CD4-positive, CD25-positive, alpha-beta regulatory T cell (primary cell): Measurements from ENCODE around the gene CFAP299. TPM values are rescaled to one million over a fixed set of nuclear protein-coding genes. Genes with fewer than 3 reads are reported as not detected.

Source experiments
- ATAC-seq, 2 donors: fragments of 150-1000 bp; cut with Tn5 transposase; one replicate each; pipeline ENCODE4 v1.10.0; 2021; ENCODE audit warnings: low read depth in 2 of 2, moderate number of reproducible peaks in 2 of 2, moderate library complexity in 1 of 2
- DNase-seq, 3 donors: peaks; one replicate each; pipeline versions ENCODE4 v3.0.0 to v3.0.0-alpha.2; 2012 to 2022; ENCODE audit warnings: mixed read lengths in 1 of 3
- H3K27ac ChIP-seq: one replicate; pipeline ENCODE4 v1.7.0; 2013; ENCODE audit warnings: mild to moderate bottlenecking, low read length; ENCODE audit not compliant: insufficient read depth, poor library complexity, severe bottlenecking
- H3K27me3 ChIP-seq: one replicate; pipeline ENCODE4 v1.7.0; 2013; ENCODE audit warnings: low read length; ENCODE audit not compliant: control insufficient read depth, insufficient read depth
- H3K36me3 ChIP-seq: one replicate; pipeline ENCODE4 v1.7.0; 2013; ENCODE audit warnings: mild to moderate bottlenecking, low read length, moderate library complexity; ENCODE audit not compliant: control insufficient read depth, insufficient read depth
- H3K4me1 ChIP-seq: 2 replicates; pipeline ENCODE4 v1.7.0; 2013; ENCODE audit warnings: mild to moderate bottlenecking, low read length; ENCODE audit not compliant: insufficient read depth, control insufficient read depth, poor library complexity, severe bottlenecking
- H3K4me3 ChIP-seq: one replicate; pipeline ENCODE4 v1.7.0; 2013; ENCODE audit warnings: low read depth, mild to moderate bottlenecking, low read length, moderate library complexity
- H3K9me3 ChIP-seq, 2 experiments: 1 replicate in 1 of 2; 2 replicates in 1 of 2; pipeline ENCODE4 v1.7.0; 2013; ENCODE audit warnings: low read length in 2 of 2, mild to moderate bottlenecking in 1 of 2, moderate library complexity in 1 of 2; ENCODE audit not compliant: control insufficient read depth in 2 of 2
- H3K27ac Mint-ChIP-seq, 3 donors: one replicate each; pipeline ENCODE4 v1.8.0; 2020 to 2022; ENCODE audit warnings: mild to moderate bottlenecking in 3 of 3, mixed read lengths in 3 of 3, moderate library complexity in 2 of 3
- H3K27me3 Mint-ChIP-seq: one replicate; pipeline ENCODE4 v1.8.0; 2022; ENCODE audit warnings: mild to moderate bottlenecking, mixed read lengths
- H3K36me3 Mint-ChIP-seq: one replicate; pipeline ENCODE4 v1.8.0; 2020; ENCODE audit warnings: mixed read lengths
- H3K4me1 Mint-ChIP-seq, 4 donors: one replicate each; pipeline ENCODE4 v1.8.0; 2020 to 2022; ENCODE audit warnings: mixed read lengths in 4 of 4, mild to moderate bottlenecking in 1 of 4
- H3K4me3 Mint-ChIP-seq, 4 donors: one replicate each; pipeline ENCODE4 v1.8.0; 2020 to 2022; ENCODE audit warnings: mild to moderate bottlenecking in 4 of 4, mixed read lengths in 4 of 4, moderate library complexity in 3 of 4
- H3K9me3 Mint-ChIP-seq, 7 donors: one replicate each; pipeline ENCODE4 v1.8.0; 2020 to 2022; ENCODE audit warnings: mixed read lengths in 7 of 7, mild to moderate bottlenecking in 3 of 7, moderate library complexity in 2 of 7
- polyA plus RNA-seq, 4 donors: library from polyadenylated mRNA; unstranded; fragments of 300-500 nt; fragmentation: Illumina TruSeq; gene quantifications; one replicate each; pipeline ENCODE4 v1.2.3, GENCODE V29; 2021
- total RNA-seq: library from RNA; stranded (reverse); gene quantifications from one replicate; pipeline ENCODE4 v1.2.3, GENCODE V29; 2022

The CFAP299 gene
- total and polyA plus RNA-seq, 5 donors from 2014 or later: not detected

DNA sequence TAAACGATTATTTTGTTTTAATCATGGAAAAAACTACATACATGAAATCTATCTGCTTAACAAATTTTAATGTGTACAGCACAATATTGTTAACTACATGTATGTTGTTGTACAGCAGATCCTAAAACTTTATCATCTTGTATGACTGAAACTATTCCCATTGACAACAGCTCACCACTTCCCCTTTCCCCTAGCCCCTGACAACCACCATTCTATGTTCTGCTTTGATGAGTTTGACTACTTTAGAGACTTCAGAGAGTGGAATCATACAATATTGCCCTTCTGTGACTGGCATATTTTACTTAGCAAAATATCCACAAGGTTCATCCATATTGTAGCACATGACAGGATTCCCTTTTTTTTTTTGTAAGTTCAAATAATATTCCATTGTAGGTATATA lies 185.9 kb downstream of the CFAP299 start:
- Histone ChIP-seq H3K9me3 (no peaks in the 10 kb centered on the region), H3K4me1 (no peaks in the 10 kb centered on the region), H3K36me3 (no peaks in the 10 kb centered on the region), H3K4me3 (no peak overlapping the region), H3K27ac (no peak overlapping the region), H3K27me3 (no peaks in the 10 kb centered on the region)
- H3K4me1 Mint-ChIP-seq: no peaks in the 10 kb centered on the region
- H3K27me3 Mint-ChIP-seq: no peaks in the 10 kb centered on the region
- no peaks in the 10 kb centered on the region for H3K36me3 Mint-ChIP-seq
- ATAC-seq (no peak), DNase-seq (no peak)
- H3K9me3 Mint-ChIP-seq: peaks cover 0 to 2% (median 0%) of the 10 kb centered on the region in 7 donors
- H3K4me3 Mint-ChIP-seq: no peak overlapping the region
- no peak overlapping the region for H3K27ac Mint-ChIP-seq

DNA sequence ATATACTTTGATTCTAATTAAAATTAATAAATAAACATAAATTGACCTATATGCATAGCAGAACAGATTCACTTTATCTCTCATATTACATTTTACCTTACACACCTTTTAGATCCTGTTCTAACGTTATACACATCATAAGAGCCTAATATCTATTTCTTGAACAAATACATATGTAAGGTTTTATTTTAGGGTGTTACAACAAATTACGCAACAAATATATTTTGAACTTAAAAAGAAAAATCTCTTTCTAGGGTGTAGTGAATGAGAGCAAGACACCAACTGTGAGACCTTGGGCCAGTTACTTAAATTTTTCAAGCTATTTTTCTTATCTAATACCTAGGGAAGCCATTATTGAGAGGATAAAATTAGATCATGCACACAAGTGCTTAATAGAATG lies 191.2 kb downstream of the CFAP299 start:
- peaks cover 10% of the 10 kb centered on the region for H3K27me3 Mint-ChIP-seq
- peaks cover 11% of the 10 kb centered on the region for H3K27me3 ChIP-seq

GRCh38 chr4:80529026-80529425 lies 193.5 kb downstream of the CFAP299 start:
- Histone ChIP-seq H3K9me3 (no peaks in the 10 kb centered on the region), H3K27me3 (peaks cover 11% of the 10 kb centered on the region), H3K36me3 (no peaks in the 10 kb centered on the region), H3K27ac (no peak overlapping the region), H3K4me3 (no peak overlapping the region), H3K4me1 (no peaks in the 10 kb centered on the region)
- H3K27ac Mint-ChIP-seq: no peak overlapping the region
- no peak for ATAC-seq
- DNase-seq: no peak
- peaks cover 10% of the 10 kb centered on the region for H3K27me3 Mint-ChIP-seq
- peaks cover 0 to 2% (median 0%) of the 10 kb centered on the region in 7 donors for H3K9me3 Mint-ChIP-seq
- H3K4me3 Mint-ChIP-seq: no peak overlapping the region
- peaks cover 0 to 16% (median 5%) of the 10 kb centered on the region in 4 donors for H3K4me1 Mint-ChIP-seq
- no peaks in the 10 kb centered on the region for H3K36me3 Mint-ChIP-seq

More for the DNA sequence above, 191.2 kb downstream of the CFAP299 start:
- ATAC-seq (no peak), DNase-seq (no peak)
- Mint-ChIP-seq H3K4me1 (peaks cover 0 to 16% (median 5%) of the 10 kb centered on the region in 4 donors), H3K36me3 (no peaks in the 10 kb centered on the region), H3K9me3 (peaks cover 0 to 2% (median 0%) of the 10 kb centered on the region in 7 donors), H3K4me3 (no peak overlapping the region), H3K27ac (no peak overlapping the region)
- no peaks in the 10 kb centered on the region for H3K36me3 ChIP-seq
- H3K9me3 ChIP-seq: no peaks in the 10 kb centered on the region
- H3K4me1 ChIP-seq: no peaks in the 10 kb centered on the region
- no peak overlapping the region for H3K27ac ChIP-seq
- no peak overlapping the region for H3K4me3 ChIP-seq

GRCh38 chr4:80532674-80533333 lies 197.3 kb downstream of the CFAP299 start:
- Histone ChIP-seq H3K9me3 (no peaks in the 10 kb centered on the region), H3K36me3 (no peaks in the 10 kb centered on the region), H3K27me3 (peaks cover 8% of the 10 kb centered on the region), H3K4me1 (no peaks in the 10 kb centered on the region), H3K4me3 (no peak overlapping the region), H3K27ac (no peak overlapping the region)
- ATAC-seq (no peak), DNase-seq (no peak)
- no peak overlapping the region for H3K27ac Mint-ChIP-seq
- no peaks in the 10 kb centered on the region for H3K36me3 Mint-ChIP-seq
- peaks cover 0 to 4% (median 0%) of the 10 kb centered on the region in 7 donors for H3K9me3 Mint-ChIP-seq
- H3K4me3 Mint-ChIP-seq: no peak overlapping the region
- H3K27me3 Mint-ChIP-seq: peaks cover 6% of the 10 kb centered on the region
- peaks cover 5 to 28% (median 14%) of the 10 kb centered on the region in 4 donors for H3K4me1 Mint-ChIP-seq

- Histone ChIP-seq H3K27ac (no peak overlapping the region), H3K36me3 (no peaks in the 10 kb centered on the region), H3K4me1 (peaks cover 2% of the 10 kb centered on the region), H3K4me3 (no peak overlapping the region), H3K9me3 (no peaks in the 10 kb centered on the region), H3K27me3 (peaks cover 2% of the 10 kb centered on the region)
- peaks cover 7% of the 10 kb centered on the region for H3K27me3 Mint-ChIP-seq
- H3K4me3 Mint-ChIP-seq: no peak overlapping the region
- H3K9me3 Mint-ChIP-seq: peaks cover 0 to 4% (median 0%) of the 10 kb centered on the region in 7 donors
- H3K27ac Mint-ChIP-seq: no peak overlapping the region
- DNase-seq (no peak), ATAC-seq (no peak)
- no peaks in the 10 kb centered on the region for H3K36me3 Mint-ChIP-seq
- H3K4me1 Mint-ChIP-seq: peaks cover 13 to 33% (median 18%) of the 10 kb centered on the region in 4 donors
These were observed 200.0 kb downstream of the CFAP299 start for GRCh38 chr4:80535551-80535950.

DNA sequence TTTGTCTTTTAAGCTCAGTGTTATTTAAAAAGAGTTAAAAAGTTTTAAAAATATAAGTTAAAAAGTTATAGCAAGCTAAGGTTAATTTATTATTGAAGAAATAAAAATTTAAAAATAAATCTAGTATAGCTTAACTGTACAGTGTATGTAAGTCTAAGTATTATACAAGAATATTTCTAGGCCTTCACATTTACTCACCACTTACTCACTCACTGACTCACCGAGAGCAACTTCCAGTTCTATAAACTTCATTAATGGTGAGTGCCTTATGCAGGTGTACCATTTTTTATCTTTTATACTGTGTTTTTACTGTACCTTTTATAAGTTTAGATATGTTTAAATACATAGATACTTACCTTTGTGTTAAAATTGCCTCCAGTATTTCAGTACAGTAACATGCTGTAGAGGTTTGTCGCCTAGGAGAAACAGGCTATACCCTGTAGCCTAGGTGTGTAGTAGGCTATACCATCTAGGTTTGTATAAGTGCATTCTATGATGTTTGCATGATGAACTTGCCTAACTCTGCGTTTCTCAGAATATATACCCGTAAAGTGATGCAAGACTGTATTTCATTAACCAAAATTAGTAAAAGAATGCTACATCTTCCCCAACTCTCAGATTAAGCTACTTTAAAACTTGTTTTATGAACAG lies 202.9 kb downstream of the CFAP299 start:
- Mint-ChIP-seq H3K4me1 (peaks cover 18 to 42% (median 27%) of the 10 kb centered on the region in 4 donors), H3K9me3 (peaks cover 0 to 7% (median 0%) of the 10 kb centered on the region in 7 donors), H3K36me3 (no peaks in the 10 kb centered on the region), H3K27me3 (peaks cover 19% of the 10 kb centered on the region), H3K4me3 (no peak overlapping the region), H3K27ac (no peak overlapping the region)
- Histone ChIP-seq H3K36me3 (no peaks in the 10 kb centered on the region), H3K4me1 (peaks cover 9% of the 10 kb centered on the region), H3K9me3 (no peaks in the 10 kb centered on the region), H3K27me3 (no peaks in the 10 kb centered on the region), H3K4me3 (no peak overlapping the region), H3K27ac (no peak overlapping the region)
- DNase-seq: no peak
- ATAC-seq: no peak

DNA sequence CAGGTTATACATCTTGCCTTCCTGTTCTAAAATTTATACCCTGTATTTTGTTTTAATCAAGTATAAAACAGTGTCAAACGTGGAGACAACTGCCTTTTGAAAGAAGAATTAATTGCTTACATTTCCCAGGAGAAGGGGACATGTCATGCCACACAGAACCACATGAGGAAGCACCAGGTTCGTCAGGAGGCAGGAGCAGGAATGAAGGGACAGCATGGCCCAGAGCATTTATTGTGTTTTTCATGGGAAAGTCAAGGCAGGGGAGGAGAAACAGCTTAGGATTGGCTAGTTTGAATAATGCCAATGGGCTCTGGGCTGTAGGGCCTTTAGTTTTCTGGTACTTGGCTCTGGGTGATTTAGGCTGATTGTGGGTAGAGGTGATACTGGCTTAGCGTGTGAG lies 203.7 kb downstream of the CFAP299 start:
- H3K36me3 Mint-ChIP-seq: no peaks in the 10 kb centered on the region
- no peak overlapping the region for H3K4me3 Mint-ChIP-seq
- peak overlapping the region in 1 of 3 donors; percentile 76 for H3K27ac Mint-ChIP-seq
- DNase-seq (no peak), ATAC-seq (no peak)
- peaks cover 19% of the 10 kb centered on the region for H3K27me3 Mint-ChIP-seq
- H3K4me1 Mint-ChIP-seq: peaks cover 18 to 42% (median 27%) of the 10 kb centered on the region in 4 donors
- H3K36me3 ChIP-seq: no peaks in the 10 kb centered on the region
- peaks cover 2% of the 10 kb centered on the region for H3K27me3 ChIP-seq
- no peak overlapping the region for H3K27ac ChIP-seq
- H3K4me1 ChIP-seq: peaks cover 9% of the 10 kb centered on the region
- no peaks in the 10 kb centered on the region for H3K9me3 ChIP-seq
- H3K9me3 Mint-ChIP-seq: peaks cover 0 to 7% (median 0%) of the 10 kb centered on the region in 7 donors
- no peak overlapping the region for H3K4me3 ChIP-seq
